AG09309 (cell line): Measurements from ENCODE around the gene FBXL15.
A peak's percentile ranks its signal among the peaks of the same experiment; 100 is the strongest.

Experiments
- DNase-seq: peaks from one replicate; pipeline ENCODE4 v3.0.0-alpha.2; 2010; ENCODE audit warnings: low read depth
- H3K4me3 ChIP-seq: 2 replicates; pipeline ENCODE4 v1.5.1; 2011; ENCODE audit warnings: mild to moderate bottlenecking, low read depth, low read length, moderate library complexity; ENCODE audit not compliant: control insufficient read depth
- CTCF ChIP-seq: IDR thresholded peaks from 2 replicates; pipeline ENCODE4 v1.5.1; 2011; ENCODE audit warnings: mild to moderate bottlenecking, low read depth, low read length, inconsistent platforms; ENCODE audit not compliant: insufficient read depth, control insufficient read depth; ENCODE audit errors: missing control alignments

FBXL15 gene

GRCh38 chr10:102410429-102411073 lies 10.1 kb upstream of the FBXL15 start:
- peak overlapping the region; percentile 28 for H3K4me3 ChIP-seq
- DNase-seq: no peak
- TF ChIP-seq CTCF: no peak

GRCh38 chr10:102411341-102412255 lies 9.0 kb upstream of the FBXL15 start:
- no peak for DNase-seq
- H3K4me3 ChIP-seq: no peak overlapping the region
- TF ChIP-seq CTCF: no peak

GRCh38 chr10:102412293-102412692 lies 8.3 kb upstream of the FBXL15 start:
- DNase-seq: no peak
- no peak overlapping the region for H3K4me3 ChIP-seq
- no peak for TF ChIP-seq CTCF

GRCh38 chr10:102413053-102413705 lies 7.5 kb upstream of the FBXL15 start:
- TF ChIP-seq CTCF: no peak
- no peak for DNase-seq

GRCh38 chr10:102413806-102414561 lies 6.7 kb upstream of the FBXL15 start:
- DNase-seq: no peak
- H3K4me3 ChIP-seq: no peak overlapping the region
- TF ChIP-seq CTCF: no peak

More at GRCh38 chr10:102413053-102413705, 7.5 kb upstream of the FBXL15 start:
- H3K4me3 ChIP-seq: no peak overlapping the region

GRCh38 chr10:102414749-102415148 lies 5.9 kb upstream of the FBXL15 start:
- DNase-seq: no peak
- H3K4me3 ChIP-seq: no peak overlapping the region
- no peak for TF ChIP-seq CTCF
